ENCODE results near the gene NR3C2. TPM values are rescaled to one million over a fixed set of nuclear protein-coding genes. Genes with fewer than 3 reads are reported as not detected.

NR3C2 gene
- total RNA-seq, 1 donor from 2014 or later, result 0.54 TPM

DNA sequence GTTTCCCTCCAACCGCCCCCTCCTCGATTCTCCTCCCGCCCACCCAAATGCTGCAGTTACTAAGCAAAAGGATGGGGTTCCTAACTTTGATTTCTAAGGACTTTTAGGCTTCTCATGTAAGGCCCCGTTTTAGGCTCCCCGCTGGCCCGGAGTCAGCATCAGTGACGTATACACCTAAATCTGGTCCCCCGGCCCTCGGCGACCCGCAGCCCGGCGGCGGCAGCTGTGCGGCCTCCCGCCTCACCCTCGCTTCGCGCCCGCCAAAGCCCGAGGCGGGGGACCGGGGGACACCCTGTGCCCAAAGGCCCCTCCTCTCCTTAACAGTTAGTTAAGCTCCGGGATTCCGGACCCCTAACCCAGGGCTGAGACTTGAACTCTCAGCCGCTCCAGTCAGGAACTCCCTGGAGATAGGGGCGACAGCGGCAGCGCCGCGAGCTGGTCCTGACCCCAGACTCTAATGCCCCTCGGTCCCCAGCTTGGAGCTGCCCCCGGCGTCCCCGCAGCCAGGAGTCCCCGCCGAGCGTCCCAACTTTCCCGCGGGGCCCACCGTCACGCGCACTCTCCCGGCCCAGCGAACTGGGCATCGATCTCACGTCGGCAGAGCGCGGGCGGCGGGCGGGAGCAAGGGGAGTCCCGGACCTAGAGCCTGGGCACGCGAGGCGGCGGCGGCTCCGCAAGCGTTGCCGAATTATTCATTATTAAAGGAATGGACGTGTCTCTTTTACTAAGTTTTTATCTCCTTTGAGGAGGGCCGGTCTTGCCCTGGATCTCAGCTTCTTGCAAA is 1.5 kb upstream of the NR3C2 start:
- Mint-ChIP-seq H3K4me3 (ENCODE audit: unreplicated experiment) (peak overlapping the region; percentile 95), H3K4me1 (ENCODE audit: unreplicated experiment) (peaks cover 8% of the 10 kb centered on the region), H3K9me3 (ENCODE audit: unreplicated experiment) (no peaks in the 10 kb centered on the region), H3K36me3 (ENCODE audit: low read depth, unreplicated experiment) (no peaks in the 10 kb centered on the region), H3K27ac (ENCODE audit: unreplicated experiment) (no peak overlapping the region), H3K27me3 (ENCODE audit: unreplicated experiment) (peaks cover 7% of the 10 kb centered on the region)
- peak; percentile 26 for DNase-seq (ENCODE audit: low spot score)
- TF ChIP-seq, protein P1, sequence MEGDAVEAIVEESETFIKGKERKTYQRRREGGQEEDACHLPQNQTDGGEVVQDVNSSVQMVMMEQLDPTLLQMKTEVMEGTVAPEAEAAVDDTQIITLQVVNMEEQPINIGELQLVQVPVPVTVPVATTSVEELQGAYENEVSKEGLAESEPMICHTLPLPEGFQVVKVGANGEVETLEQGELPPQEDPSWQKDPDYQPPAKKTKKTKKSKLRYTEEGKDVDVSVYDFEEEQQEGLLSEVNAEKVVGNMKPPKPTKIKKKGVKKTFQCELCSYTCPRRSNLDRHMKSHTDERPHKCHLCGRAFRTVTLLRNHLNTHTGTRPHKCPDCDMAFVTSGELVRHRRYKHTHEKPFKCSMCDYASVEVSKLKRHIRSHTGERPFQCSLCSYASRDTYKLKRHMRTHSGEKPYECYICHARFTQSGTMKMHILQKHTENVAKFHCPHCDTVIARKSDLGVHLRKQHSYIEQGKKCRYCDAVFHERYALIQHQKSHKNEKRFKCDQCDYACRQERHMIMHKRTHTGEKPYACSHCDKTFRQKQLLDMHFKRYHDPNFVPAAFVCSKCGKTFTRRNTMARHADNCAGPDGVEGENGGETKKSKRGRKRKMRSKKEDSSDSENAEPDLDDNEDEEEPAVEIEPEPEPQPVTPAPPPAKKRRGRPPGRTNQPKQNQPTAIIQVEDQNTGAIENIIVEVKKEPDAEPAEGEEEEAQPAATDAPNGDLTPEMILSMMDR (IDR thresholded peaks at IDR 0.05; ENCODE audit: unreplicated experiment), result no peak

DNA sequence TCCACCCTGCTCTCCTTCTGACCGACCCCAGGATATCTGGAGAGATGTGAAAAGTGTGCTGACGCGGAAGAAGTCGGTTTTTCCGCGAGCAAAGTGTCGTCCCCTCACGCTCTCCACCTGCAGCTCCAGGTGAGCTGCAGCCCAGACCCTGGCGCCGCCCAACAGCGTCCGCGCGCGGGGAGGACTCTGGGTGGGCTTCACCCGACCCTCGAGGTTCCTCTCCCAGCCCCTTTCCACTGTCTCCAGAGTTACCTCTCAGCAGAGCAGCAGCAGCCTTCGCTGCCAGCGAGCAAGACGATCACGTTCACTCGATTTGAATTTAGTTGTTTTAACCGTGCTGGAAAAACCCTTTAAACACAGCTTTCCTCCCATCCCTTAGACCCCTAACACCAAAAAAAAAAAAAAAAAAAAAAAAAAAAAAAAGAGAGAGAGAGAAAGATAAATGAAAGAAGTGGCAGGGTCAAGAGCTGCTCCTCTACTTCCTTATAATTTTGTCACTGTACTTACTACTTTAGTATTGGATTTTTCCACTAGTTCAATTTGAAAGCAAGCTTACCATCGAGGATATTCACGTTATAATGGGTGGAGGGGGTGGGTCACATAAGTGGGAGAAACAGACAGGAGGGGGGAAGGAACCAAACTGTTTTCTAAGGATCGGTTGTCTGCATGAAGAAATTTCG is 758 bp upstream of the NR3C2 start:
- Mint-ChIP-seq H3K27ac (ENCODE audit: unreplicated experiment) (no peak overlapping the region), H3K36me3 (ENCODE audit: low read depth, unreplicated experiment) (no peaks in the 10 kb centered on the region), H3K27me3 (ENCODE audit: unreplicated experiment) (peaks cover 7% of the 10 kb centered on the region), H3K9me3 (ENCODE audit: unreplicated experiment) (no peaks in the 10 kb centered on the region), H3K4me3 (ENCODE audit: unreplicated experiment) (peak overlapping the region; percentile 95), H3K4me1 (ENCODE audit: unreplicated experiment) (peaks cover 8% of the 10 kb centered on the region)
- TF ChIP-seq, protein P1 (IDR thresholded peaks at IDR 0.05; ENCODE audit: unreplicated experiment), result no peak
- DNase-seq (ENCODE audit: low spot score), result no peak

- H3K36me3 Mint-ChIP-seq (ENCODE audit: low read depth, unreplicated experiment), result no peaks in the 10 kb centered on the region
- TF ChIP-seq, protein P1 (IDR thresholded peaks at IDR 0.05; ENCODE audit: unreplicated experiment), result no peak
- H3K9me3 Mint-ChIP-seq (ENCODE audit: unreplicated experiment), result no peaks in the 10 kb centered on the region
- no peak overlapping the region for H3K27ac Mint-ChIP-seq (ENCODE audit: unreplicated experiment)
- DNase-seq (ENCODE audit: low spot score), result no peak
- H3K4me1 Mint-ChIP-seq (ENCODE audit: unreplicated experiment), result peaks cover 8% of the 10 kb centered on the region
- peaks cover 5% of the 10 kb centered on the region for H3K27me3 Mint-ChIP-seq (ENCODE audit: unreplicated experiment)
- peak overlapping the region; percentile 95 for H3K4me3 Mint-ChIP-seq (ENCODE audit: unreplicated experiment)
These were observed 609 bp downstream of the NR3C2 start for GRCh38 chr4:148441624-148441985.

GRCh38 chr4:148438047-148438446 is 4.2 kb downstream of the NR3C2 start:
- Mint-ChIP-seq H3K36me3 (ENCODE audit: low read depth, unreplicated experiment) (no peaks in the 10 kb centered on the region), H3K9me3 (ENCODE audit: unreplicated experiment) (no peaks in the 10 kb centered on the region), H3K27me3 (ENCODE audit: unreplicated experiment) (no peaks in the 10 kb centered on the region), H3K27ac (ENCODE audit: unreplicated experiment) (no peak overlapping the region), H3K4me3 (ENCODE audit: unreplicated experiment) (no peak overlapping the region), H3K4me1 (ENCODE audit: unreplicated experiment) (peaks cover 2% of the 10 kb centered on the region)
- no peak for DNase-seq (ENCODE audit: low spot score)
- TF ChIP-seq, protein P1 (IDR thresholded peaks at IDR 0.05; ENCODE audit: unreplicated experiment), result no peak

DNA sequence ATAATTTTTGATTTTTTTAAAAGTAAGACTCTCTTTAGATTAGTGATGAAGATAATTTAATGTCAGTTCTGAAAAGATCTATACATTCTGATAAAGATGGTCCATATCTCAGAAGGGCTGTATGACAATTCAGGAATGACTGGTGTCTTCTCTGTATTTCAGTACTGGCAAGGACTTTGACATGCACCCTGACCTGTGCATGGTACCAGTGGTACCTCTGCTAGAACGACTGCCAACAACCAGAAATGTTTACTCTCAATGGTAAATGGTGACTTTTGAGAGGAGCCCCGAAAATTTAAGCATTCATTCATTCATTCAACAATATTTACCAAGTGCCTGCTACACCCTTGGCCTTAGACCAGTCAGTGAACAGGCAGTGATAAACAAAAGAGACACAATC is 4.8 kb downstream of the NR3C2 start:
- TF ChIP-seq, protein P1 (IDR thresholded peaks at IDR 0.05; ENCODE audit: unreplicated experiment), result no peak
- Mint-ChIP-seq H3K27me3 (ENCODE audit: unreplicated experiment) (no peaks in the 10 kb centered on the region), H3K4me3 (ENCODE audit: unreplicated experiment) (no peak overlapping the region), H3K4me1 (ENCODE audit: unreplicated experiment) (peaks cover 2% of the 10 kb centered on the region), H3K27ac (ENCODE audit: unreplicated experiment) (no peak overlapping the region), H3K9me3 (ENCODE audit: unreplicated experiment) (no peaks in the 10 kb centered on the region), H3K36me3 (ENCODE audit: low read depth, unreplicated experiment) (no peaks in the 10 kb centered on the region)
- DNase-seq (ENCODE audit: low spot score), result no peak
